MM.1S (cell line): ENCODE data around the gene OLIG1.

Source experiments
- CTCF ChIP-seq: fragments of 300-600 bp; sonication (generic); IDR thresholded peaks from 2 replicates; pipeline ENCODE4 v1.5.1; 2016; ENCODE audit warnings: antibody characterized with exemption, low read length, mixed read lengths
- EZH2phosphoT487 ChIP-seq: fragments of 300-600 bp; sonication (generic); IDR thresholded peaks from 2 replicates; pipeline ENCODE4 v1.6.1; 2018; ENCODE audit warnings: antibody characterized with exemption, low read length

- TF ChIP-seq EZH2phosphoT487, result no peak
- TF ChIP-seq CTCF, result no peak
Measured at GRCh38 chr21:33021667-33022066, 48.3 kb upstream of the OLIG1 start.
